GM19238 (cell line): ENCODE data around the gene SNX27.
"Not testable (repeated sequence)": the region's sequence is repeated elsewhere in the genome, so short reads cannot be mapped to it uniquely, and the experiment has no call there.

ENCODE experiments used
- DNase-seq: peaks from one replicate; pipeline ENCODE4 v3.0.0; 2011; ENCODE audit warnings: low spot score; ENCODE audit not compliant: insufficient read length

SNX27 gene

DNA sequence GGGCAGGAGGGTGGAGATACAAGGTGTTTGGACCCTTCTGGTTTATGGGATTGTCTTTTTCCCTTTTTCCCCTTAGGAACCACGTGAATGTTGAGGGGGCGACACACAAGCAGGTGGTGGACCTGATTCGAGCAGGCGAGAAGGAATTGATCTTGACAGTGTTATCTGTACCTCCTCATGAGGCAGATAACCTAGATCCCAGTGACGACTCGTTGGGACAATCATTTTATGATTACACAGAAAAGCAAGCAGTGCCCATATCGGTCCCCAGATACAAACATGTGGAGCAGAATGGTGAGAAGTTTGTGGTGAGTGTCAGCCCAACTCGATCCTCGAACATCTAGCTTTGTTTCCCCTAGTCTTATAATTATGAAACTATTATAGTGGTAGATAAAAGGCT lies 27.0 kb downstream of the SNX27 start:
- no peak for DNase-seq

DNA sequence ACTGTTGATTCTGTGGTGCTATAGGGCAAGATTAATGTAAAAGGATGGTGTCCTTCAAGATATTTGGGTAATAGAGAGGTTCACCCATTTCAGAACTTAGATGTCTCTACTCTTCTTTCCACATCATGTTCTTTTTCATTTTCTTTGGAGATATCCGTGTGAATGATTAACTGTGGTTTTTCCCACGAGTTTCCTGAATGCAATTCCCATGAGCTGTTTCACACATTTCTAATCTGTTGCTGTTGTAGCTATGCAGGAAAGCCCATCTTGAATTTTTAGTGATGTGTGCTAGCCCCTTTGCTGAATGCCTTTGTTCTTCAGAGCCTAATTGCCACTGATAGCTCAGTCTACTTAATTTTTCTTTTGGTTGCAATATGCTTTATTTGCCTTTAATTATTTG lies 27.6 kb downstream of the SNX27 start:
- no peak for DNase-seq

GRCh38 chr1:151641229-151641628 lies 29.4 kb downstream of the SNX27 start:
- DNase-seq, result no peak

- not testable (repeated sequence) for DNase-seq
Observed at GRCh38 chr1:151643085-151643484, 31.2 kb downstream of the SNX27 start.

GRCh38 chr1:151644001-151644400 lies 32.2 kb downstream of the SNX27 start:
- no peak for DNase-seq

DNA sequence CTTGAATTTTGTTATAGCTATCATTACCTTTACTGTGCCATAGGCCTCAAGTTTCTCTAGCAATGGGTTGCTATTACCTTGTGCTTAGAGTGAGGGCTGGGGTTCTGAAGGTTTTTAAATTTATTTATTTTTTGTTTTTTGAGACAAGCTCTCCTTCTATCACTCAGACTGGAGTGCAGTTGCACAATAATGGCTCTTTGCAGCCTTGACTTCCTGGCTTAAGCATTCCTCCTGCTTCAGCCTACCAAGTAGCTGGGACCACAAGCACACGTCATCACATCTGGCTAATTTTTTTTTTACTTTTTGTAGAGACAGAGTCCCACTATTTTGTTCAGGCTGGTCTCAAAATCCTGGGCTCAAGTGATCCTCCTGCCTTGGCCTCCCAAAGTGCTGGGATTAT lies 41.5 kb downstream of the SNX27 start:
- no peak for DNase-seq

DNA sequence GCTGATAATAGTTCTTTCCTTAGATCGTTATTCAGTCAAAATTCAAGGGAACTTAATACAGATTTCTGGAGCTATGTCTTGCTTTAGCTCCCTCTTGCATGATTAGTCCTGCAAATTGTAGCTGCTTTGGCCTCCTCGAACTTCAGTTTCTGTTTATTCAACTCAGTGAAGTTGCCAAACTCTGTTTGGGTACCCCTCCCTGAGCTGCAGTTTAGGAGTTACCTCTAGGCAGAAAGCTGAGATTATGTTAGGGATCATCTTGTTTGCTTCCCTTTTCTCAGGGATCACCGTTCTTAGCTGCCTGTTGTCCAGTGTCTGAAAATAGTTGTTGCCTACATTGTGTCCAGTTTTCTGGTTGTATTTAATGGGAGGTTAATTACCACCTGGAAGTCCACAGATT lies 43.5 kb downstream of the SNX27 start:
- DNase-seq, result no peak

- DNase-seq, result no peak
Observed at GRCh38 chr1:151661751-151662150, 49.9 kb downstream of the SNX27 start.

- DNase-seq, result no peak
Observed at GRCh38 chr1:151668090-151668489, 56.2 kb downstream of the SNX27 start.

- not testable (repeated sequence) for DNase-seq
Observed at GRCh38 chr1:151670036-151670675, 58.3 kb downstream of the SNX27 start.

DNA sequence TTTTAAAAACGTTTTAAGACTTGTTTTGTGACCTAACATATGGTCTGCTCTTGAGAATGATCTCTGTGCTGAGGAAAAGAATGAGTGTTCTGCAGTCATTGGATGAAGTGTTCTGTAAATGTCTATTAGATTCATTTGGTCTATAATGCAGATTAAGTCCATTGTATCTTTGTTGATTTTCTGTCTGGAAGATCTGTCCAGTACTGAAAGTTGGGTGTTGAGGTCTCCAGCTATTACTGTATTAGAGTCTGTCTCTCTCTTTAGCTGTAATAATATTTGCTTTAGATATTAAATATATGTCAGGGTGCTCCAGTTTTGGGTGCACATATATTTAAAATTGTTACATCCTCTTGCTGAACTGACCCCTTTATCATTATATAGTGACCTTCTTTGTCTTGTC lies 61.6 kb downstream of the SNX27 start:
- no peak for DNase-seq

- DNase-seq, result no peak
Observed at GRCh38 chr1:151680391-151680790, 68.5 kb downstream of the SNX27 start.

DNA sequence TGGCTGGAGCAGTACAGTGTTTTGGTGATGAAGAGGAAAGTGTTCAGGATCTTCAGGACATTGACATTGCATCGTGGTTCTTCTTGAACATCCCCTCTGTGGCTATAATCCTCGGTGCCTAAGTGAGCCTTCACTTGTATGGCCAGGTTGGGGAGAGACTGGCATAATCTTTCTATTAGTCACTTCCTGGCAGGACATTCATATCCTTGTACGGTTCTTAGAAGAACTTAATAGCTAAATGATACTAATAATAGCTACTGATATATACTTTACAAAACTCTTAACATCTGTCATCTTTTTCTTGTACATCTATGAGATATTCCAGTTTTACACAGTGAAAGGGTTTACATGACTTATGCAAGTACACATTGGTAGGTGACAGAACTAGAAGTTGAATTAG lies 69.0 kb downstream of the SNX27 start:
- DNase-seq, result no peak

DNA sequence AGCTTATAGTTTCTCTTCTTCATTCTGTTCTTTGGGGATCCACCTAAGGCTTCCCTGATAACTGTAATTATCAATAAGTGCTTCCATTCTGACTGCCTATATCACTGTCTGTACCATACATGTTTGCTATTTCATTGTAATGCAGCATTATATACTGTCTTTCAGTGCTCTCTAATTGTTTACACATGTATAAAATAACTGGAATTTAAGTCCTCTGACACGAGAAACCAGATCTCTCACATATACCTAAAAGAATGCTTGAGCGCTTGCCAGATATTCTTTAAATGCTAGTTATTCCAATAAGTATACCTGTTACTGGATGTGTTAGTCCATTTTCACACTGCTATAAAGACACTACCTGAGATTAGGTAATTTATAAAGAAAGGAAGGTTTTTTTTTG lies 70.1 kb downstream of the SNX27 start:
- DNase-seq, result no peak

GRCh38 chr1:151682901-151683300 lies 71.1 kb downstream of the SNX27 start:
- not testable (repeated sequence) for DNase-seq

DNA sequence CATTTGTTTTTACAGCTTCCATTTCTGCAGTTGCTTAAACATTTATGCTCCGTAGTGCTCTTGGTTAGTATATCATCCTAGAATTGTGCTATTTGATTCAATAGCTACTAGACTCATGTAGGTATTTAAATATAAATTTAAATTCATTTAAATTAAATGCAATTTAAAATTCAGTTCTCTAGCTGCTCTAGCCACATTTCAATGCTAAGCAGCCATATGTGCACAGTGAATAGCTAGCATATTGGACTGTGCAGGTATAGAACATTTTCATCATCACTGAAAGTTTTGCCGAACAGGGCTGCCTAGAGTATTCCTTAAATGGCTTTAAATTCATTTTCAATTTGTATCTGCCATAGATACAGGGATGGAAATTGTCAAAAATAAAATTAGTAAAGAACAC lies 72.3 kb downstream of the SNX27 start:
- DNase-seq, result no peak

DNA sequence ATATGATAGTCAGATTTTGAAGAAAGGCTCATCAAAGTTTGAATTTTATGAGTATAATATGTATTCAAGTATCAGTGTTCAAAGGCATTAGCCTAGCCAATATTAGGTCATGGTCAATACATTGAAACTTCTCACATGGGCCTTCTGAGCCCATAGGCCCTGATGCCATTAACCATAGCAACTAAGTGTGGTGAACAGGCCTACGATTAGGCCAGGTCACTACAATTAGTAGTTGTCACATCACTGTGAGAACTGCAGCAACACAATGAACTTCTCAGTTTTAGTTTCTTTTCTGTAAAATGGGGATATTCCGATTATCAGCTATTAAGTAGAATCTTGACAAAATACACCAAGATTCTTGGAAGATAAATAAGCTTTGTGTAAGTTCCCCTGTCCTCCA lies 74.7 kb downstream of the SNX27 start:
- no peak for DNase-seq

GRCh38 chr1:151689494-151689893 lies 77.6 kb downstream of the SNX27 start:
- no peak for DNase-seq

- no peak for DNase-seq
Observed at GRCh38 chr1:151692226-151692625, 80.4 kb downstream of the SNX27 start.

DNA sequence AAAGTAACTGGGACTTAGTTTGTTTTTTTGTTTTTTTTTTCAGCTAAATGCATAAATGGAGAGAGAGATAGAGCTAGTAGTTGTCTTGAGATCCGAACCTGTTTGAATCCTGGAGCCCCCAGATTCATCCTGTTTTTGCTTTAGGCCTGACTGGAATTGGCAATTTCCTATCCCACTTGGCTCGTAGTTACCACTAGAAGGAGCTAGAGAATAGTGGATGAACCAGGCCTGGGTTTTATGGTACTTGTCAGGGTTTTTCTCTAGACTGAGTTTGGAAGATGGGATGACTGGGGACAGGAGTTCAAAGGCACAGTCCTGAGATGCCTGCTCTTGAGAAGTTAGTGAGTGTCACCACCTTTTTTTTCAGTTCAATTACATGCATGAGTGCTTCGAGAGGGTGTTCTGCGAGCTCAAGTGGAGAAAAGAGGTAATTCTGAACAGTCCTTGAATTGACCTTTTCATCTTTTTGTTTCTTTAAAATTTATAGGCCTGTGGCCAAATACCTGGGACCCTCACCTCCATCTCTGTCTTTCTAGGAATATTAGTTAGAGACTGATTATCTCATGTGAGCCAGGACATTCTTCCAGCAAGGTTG lies 81.3 kb downstream of the SNX27 start:
- DNase-seq, result no peak

DNA sequence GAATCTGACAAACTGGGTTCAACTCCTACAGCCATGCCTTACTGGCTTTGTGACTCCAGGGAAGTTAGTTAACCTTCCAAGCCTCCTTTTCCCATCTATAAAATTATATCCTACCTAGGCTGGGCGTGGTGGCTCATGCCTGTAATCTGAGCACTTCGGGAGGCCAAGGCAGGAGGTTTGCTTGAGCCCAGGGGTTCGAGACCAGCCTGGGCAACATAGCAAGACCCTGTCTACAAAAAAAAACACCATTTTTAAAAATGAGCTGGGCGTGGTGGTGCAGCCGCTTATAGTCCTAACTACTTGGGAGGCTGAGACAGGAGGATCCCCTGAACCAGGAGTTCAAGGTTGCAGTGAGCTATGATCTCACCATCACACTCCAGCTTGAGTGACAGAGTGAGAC lies 89.7 kb downstream of the SNX27 start:
- DNase-seq, result no peak

GRCh38 chr1:151702936-151703335 lies 91.1 kb downstream of the SNX27 start:
- DNase-seq, result no peak

- DNase-seq, result no peak
Observed at GRCh38 chr1:151703813-151704212, 92.0 kb downstream of the SNX27 start.

DNA sequence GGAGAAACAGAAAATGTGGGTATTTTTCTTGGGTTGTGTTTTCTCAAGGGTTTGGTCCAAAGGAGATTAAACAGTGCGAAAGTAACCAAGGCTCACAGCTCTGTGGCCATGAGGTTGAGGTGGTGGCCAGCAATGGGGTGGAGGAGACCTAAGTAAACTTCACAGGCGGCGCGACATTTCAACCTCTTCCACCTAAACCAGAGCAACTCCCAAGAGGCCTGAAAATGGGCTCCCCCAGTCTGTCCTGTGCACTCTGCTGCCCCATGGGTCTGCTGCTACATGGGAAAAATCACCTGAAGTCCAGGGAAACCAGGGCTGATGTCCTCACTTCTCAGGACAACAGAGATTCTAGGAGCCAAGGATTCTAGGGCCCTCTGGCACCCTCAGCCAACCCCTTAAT lies 92.4 kb downstream of the SNX27 start:
- DNase-seq, result no peak
